NCI-H2227 treated with DMSO at 0.1 percent for 48 hours (cell line): Measurements from ENCODE around the gene CD160.
"Not testable (repeated sequence)": the region's sequence is repeated elsewhere in the genome, so short reads cannot be mapped to it uniquely, and the experiment has no call there.

Source experiments
- DNase-seq: peaks from one replicate; lab custom pipeline; 2025; lab: John Stamatoyannopoulos, UW

Gene CD160

DNA sequence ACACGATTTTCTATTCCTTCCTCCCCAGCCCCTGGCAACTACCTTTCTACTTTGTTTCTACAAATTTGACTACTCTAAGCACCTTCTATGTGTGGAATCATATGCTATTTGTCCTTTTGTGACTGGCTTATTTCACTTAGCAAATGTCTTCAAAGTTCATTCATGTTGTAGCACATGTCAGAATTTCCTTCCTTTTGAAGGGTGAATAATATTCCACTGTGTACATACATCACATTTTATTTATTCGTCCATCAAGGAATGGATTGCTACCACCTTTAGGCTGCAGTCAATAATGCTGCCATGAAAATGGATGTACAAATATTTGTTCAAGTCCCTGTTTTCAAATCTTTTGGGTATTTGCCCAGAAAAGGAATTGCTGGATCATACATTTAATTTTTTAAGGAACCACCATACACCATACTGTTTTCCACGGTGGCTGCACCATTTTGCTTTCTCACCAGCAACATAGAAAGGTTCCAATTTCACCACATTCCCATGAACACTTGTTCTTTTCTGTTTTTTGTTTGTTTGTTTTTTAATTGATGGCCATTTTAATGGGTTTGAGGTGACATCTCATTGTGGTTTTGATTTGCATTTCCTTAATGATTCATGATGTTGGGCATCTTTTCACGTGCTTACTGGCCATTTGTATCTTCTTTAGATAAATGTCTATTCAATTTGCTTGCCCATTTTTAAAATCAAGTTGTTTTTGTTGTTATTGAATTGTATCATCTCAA, 8.8 kb upstream of the CD160 start:
- DNase-seq, result no peak

DNA sequence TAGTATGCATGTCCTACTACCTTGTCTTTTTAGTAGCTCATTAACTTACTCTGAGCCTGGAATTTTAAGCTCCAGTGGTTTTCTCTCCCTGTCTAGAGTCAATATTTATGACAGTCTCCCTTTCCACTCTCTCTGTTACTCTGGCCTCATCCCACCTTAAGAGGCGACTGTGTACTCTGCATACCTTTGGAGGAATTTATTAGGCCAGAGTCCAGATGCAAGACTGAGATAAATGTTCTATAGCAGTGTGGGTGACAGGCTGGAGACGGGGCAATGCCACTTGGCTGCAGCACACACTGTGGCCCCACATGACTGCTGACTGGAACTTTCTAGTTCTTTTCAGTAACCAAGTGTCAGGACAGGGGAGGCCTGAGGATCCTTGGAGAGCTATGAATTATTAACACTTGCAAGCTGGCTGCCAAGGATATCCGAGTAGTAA, 8.1 kb upstream of the CD160 start:
- no peak for DNase-seq

DNA sequence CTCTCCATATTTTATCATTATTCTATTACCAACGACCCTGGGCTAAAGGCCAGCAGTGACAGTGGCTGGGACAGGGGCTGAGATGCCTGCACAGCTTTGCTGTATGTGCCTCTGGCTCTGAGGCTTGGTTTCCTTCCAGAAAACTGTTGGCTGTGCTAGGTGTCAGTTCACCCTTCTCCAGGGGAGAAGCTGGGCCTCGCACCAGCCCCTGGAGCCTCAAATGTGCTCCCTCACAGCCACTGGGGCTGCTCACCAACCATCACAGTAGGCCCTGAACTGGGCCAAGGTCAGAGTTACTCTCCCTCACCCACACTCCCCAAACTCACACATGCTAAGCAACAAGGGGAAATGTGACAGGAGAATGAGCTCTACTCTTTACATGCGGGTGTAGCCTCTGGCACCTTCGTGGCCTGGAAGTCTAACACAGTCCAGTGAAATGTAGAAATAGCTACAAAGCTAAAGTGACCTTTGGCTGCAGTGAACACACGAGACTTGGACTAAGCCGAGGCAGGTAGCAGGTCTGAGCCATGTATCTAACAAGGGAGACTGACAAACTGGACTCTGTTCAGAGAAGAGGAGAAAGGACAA, 4.7 kb upstream of the CD160 start:
- DNase-seq, result no peak

GRCh38 chr1:145716641-145717345, 2.5 kb upstream of the CD160 start:
- no peak for DNase-seq

GRCh38 chr1:145717833-145718232, 1.5 kb upstream of the CD160 start:
- DNase-seq, result no peak

DNA sequence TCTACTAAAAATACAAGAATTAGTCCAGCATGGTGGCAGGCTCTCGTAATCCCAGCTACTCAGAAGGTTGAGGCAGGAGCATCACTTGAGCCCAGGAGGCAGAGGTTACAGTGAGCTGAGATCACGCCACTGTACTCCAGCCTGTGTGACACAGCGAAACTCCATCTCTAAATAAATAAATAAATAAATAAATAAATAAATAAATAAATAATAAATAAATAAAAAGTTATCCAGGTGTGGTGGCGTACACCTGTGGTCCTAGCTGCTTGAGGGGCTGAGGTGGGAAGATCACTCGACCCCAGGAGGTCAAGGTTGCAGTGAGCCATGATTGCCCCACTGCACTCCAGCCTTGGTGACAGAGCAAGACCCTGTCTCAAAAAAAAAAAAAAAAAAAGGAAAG, 834 bp upstream of the CD160 start:
- not testable (repeated sequence) for DNase-seq

GRCh38 chr1:145720556-145720877, 1.2 kb downstream of the CD160 start:
- no peak for DNase-seq

GRCh38 chr1:145720878-145721671, 1.8 kb downstream of the CD160 start:
- DNase-seq, result peak; percentile 25

- DNase-seq, result not testable (repeated sequence)
Measured at GRCh38 chr1:145726193-145726592, 6.9 kb downstream of the CD160 start.

DNA sequence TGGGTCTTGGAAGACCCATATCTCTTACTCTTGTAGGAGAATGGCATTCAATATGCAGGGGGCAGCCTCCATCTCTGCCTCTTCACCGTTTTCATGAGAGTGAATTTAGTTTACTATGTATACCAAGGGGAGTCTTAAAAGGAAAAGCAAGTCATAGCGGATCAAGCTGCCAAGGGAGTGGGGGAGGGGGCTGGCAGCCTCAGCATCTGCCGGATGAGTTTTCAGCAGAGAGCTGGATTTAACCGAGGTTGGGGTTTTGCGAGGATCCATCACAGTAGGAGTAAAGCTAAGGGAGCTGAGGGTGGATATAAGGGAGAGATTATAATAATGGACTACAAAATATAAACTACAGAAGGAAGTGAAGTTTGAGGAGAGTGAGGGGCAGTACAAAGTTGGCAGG, 9.9 kb downstream of the CD160 start:
- DNase-seq, result no peak

DNA sequence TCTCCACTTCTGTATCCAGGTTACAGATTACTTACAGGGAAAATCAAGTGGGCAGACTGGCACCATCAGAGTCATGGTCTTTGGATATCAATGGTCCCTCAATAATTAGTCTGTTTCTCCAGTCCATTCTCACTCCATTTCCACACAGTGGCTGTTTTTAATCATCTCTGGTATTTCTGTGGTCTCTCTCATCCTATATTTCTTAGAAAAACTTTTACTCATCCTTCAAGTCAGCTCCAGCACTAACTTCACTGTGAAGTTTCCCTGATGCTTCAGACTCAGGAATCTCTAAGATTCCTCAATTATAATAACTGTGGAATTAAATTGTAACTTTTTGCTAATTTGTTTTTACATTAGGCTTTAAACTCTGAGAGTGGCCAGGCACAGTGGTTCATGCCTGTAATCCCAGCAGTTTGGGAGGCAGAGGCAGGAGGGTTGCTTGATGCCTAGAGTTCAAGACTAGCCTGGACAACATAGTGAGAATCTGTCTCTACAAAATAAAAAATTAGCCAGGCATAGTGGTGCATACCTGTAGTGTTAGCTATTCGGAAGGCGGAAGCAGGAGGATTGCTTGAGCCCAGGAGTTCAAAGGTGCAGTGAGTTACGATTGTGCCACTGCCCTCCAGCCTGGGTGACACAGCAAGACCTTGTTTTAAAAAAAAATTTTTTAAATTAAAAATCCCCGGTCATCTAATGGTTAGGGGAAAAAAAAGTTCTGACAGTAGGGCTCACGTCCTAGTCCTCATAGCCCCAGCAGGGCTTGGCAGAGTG, 10.6 kb downstream of the CD160 start:
- no peak for DNase-seq

DNA sequence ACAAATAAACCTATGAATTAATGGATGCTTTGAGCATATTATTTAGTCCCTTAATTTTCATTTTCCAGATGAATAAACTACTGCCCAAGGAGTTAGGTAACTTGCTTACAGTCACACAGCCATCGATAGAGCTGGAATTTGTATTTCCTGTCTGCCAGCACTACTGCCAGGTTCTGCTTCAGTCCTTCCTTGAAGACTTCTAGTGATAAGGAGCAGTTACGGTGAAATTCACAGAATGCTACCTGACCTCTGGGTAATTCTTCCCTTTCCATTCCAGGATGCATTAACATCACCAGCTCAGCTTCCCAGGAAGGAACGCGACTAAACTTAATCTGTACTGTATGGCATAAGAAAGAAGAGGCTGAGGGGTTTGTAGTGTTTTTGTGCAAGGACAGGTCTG, 11.2 kb downstream of the CD160 start:
- no peak for DNase-seq

- DNase-seq, result no peak
Measured at GRCh38 chr1:145730900-145731299, 11.6 kb downstream of the CD160 start.

DNA sequence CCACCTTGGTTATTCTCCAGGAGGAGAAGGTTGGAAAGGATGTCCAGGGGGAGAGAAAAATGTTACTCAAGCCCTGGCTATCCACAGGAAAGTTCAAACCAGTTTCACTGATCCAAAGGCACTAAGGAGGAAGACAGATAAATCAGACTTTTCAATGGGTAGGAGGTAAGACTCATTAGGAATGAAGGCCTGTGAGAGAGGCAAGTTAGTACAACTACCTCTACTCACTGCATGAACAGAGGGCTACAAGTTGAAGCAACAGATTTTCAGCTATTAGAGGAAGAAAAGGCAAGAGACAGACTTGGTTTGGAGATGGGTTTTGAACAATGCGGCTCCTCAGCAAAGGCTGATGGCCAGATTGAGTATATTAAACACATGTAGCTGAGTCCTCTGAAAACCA, 16.9 kb downstream of the CD160 start:
- DNase-seq, result no peak

GRCh38 chr1:145740269-145740668, 21.0 kb downstream of the CD160 start:
- DNase-seq, result no peak

DNA sequence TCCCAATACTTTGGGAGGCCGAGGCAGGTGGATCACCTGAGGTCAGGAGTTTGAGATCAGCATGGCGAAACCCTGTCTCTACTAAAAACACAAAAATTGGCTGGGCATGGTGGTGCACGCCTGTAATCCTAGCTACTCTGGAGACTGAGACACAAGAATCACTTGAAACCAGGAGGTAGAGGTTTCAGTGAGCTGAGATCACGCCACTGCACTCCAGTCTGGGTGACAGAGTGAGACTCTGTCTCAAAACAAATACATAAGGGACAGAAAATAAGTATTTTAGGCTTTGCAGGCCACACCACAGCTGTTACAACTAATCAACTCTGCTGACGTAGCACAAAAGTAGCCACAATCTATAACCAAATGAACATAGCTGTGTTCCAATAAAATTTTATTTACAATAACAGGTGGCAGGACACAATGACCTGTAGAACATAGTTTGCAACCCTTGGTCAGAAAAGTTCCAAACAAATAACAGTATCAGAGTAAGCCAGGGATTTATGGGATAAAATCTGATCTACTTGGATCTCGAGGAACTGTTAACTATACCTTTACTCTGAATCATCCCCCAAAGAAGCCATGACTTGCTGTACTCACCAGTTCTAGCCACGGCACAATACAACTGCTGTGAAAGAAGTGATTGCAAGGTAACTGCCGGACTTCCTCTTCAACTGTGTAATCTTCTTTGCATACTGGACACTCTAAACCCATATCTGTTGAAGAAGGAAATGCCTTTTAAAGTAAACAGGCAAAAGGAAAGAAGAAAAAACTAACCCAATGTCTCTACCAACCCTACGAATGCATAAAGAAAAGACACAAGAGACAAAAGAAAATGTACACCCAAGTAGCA, 28.3 kb downstream of the CD160 start:
- DNase-seq, result no peak

DNA sequence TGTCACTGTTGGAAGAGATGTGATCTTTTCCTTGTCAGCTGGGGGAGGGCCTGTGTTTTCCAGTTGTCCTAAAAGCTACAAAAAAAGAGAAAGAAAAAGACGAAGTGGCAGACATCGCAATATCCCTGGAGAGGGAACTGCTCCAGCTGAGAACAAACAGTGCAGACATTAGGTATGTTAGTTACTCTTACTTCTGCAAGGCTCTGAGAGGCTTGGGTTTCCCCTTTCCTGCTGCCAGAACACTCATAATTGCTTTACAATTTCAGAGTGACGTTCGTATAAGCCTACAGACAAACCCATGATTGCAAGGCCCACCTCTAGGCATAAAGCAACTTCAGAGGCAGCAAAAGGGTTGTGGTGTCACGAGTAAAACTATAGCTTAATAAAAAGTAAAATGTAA, 31.1 kb downstream of the CD160 start:
- DNase-seq, result no peak

DNA sequence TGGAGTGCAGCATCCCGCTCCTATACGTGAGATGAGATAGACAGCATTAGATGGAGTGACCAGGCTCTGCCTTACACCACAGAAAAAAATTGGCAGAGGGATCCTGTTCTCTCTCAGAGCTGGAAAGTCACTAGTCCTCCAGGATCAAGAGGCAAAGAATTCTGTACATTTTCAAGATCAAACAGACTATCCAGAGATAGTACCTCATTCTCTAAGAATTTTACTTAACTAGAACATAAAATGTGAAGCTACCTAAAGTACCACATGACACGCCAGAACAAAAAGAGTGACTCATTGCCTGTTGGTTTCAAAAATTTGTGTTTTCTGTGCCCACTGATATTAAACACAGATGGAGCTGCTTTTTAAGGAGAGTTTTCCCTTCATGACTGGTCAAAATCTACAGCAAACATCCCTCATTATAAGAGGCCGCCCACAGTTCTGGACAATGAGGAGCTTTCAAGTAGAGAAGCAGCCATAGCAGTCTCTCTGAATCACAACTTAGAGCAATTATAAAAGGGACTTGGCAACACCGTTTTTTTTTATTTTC, 32.3 kb downstream of the CD160 start:
- DNase-seq, result no peak

DNA sequence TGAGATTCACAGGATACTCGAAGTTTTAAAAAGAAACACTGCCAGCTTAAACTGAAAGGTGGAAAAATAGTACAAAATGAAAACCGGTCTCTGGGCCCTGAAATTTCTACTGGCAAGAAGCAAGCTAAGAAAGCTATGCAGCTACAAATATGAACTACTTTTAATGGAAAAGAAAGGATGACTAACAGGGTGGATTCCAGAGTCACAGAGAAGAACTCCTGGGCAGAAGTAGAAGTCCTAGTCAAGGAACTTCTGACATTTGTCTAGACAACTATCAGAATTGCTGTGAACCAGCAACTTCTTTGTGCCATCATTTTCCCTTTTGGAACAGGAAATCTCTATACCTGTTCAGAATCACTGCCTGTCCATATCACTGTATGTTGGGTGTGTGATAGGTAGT, 38.1 kb downstream of the CD160 start:
- no peak for DNase-seq

DNA sequence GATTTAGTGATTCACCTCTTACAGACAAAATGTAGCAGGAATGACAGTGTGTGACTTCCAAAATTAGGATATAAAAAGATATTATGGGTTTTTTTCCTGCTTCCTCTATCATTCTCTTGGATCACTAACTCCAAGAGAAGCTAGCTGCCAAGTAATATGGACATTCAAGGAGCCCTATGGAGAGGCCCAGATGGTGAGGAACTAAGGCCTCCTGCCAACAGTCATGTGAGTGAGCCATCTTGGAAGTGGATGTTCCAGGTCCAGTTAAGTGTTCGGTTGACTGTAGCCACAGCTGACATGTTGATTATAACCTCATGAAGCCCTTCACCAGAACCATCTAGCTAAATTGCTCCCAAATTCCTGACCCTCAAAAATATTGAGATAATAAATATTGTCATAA, 38.8 kb downstream of the CD160 start:
- DNase-seq, result no peak

DNA sequence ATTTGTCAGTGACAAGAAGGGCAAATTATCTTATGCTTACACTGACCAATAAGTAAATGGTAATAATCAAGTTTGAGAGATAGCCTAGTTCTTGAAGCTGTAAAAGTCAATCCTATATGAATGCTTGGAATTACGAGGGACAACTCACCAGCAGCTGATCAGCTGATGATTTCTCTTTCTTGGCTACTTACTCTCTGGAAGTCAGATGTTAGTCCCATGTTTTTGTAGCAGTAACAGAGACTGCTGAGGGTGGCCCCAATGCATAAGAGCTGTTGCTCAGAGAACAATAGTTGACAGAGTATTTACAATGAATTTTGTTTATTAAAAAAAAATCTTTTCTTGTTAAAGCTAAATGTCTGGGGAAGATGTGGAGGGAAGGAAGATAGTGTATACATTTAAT, 39.3 kb downstream of the CD160 start:
- DNase-seq, result no peak
